CD4-positive, alpha-beta memory T cell (primary cell): Measurements from ENCODE around the gene IGF2BP2. TPM values are rescaled to one million over a fixed set of nuclear protein-coding genes. Genes with fewer than 3 reads are reported as not detected.

ENCODE experiments used
- CTCF ChIA-PET: fragments of 350-600 bp; sonication (Branson Sonifier 250); formaldehyde crosslinking; loops from one replicate; lab custom pipeline; 2021; ENCODE audit warnings: inconsistent platforms; ENCODE audit not compliant: partially characterized antibody; lab: Charles Lee
- POLR2A ChIA-PET: fragments of 350-600 bp; sonication (Branson Sonifier 250); formaldehyde crosslinking; loops from one replicate; lab custom pipeline; 2021; ENCODE audit not compliant: partially characterized antibody; lab: Charles Lee
- DNase-seq, 5 donors: peaks; one replicate each; pipeline versions ENCODE4 v3.0.0 to v3.0.0-alpha.2; 2020 to 2022; ENCODE audit warnings: mixed read lengths in 1 of 5
- H3K27ac ChIP-seq: one replicate; pipeline ENCODE4 v1.7.0; 2013; ENCODE audit warnings: low read depth, low read length
- H3K27me3 ChIP-seq: 2 replicates; pipeline ENCODE4 v1.7.0; 2013; ENCODE audit warnings: mild to moderate bottlenecking, low read length, moderate library complexity; ENCODE audit not compliant: insufficient read depth
- H3K36me3 ChIP-seq: 2 replicates; pipeline ENCODE4 v1.7.0; 2013; ENCODE audit warnings: mild to moderate bottlenecking, low read length, moderate library complexity; ENCODE audit not compliant: insufficient read depth
- H3K4me1 ChIP-seq: 2 replicates; pipeline ENCODE4 v1.7.0; 2013; ENCODE audit warnings: mild to moderate bottlenecking, low read length, moderate library complexity; ENCODE audit not compliant: insufficient read depth
- H3K4me3 ChIP-seq, 2 donors: one replicate each; pipeline ENCODE4 v1.7.0; 2013; ENCODE audit warnings: low read length in 2 of 2, mild to moderate bottlenecking in 1 of 2
- H3K9me3 ChIP-seq, 2 donors: one replicate each; pipeline ENCODE4 v1.7.0; 2013; ENCODE audit warnings: low read length in 2 of 2, control low read depth in 1 of 2; ENCODE audit not compliant: control insufficient read depth in 1 of 2
- H3K27ac Mint-ChIP-seq, 7 donors: one replicate each; pipeline ENCODE4 v1.8.0; 2020 to 2021; ENCODE audit warnings: mixed read lengths in 7 of 7, mild to moderate bottlenecking in 6 of 7, inconsistent platforms in 3 of 7, moderate library complexity in 3 of 7
- H3K27me3 Mint-ChIP-seq, 2 donors: one replicate each; pipeline ENCODE4 v1.8.0; 2020 to 2021; ENCODE audit warnings: mixed read lengths in 2 of 2
- H3K36me3 Mint-ChIP-seq, 2 donors: one replicate each; pipeline ENCODE4 v1.8.0; 2020 to 2021; ENCODE audit warnings: mixed read lengths in 2 of 2, inconsistent platforms in 1 of 2, mild to moderate bottlenecking in 1 of 2
- H3K4me1 Mint-ChIP-seq, 4 donors: one replicate each; pipeline ENCODE4 v1.8.0; 2020 to 2021; ENCODE audit warnings: mixed read lengths in 4 of 4, mild to moderate bottlenecking in 1 of 4
- H3K4me3 Mint-ChIP-seq, 8 donors: one replicate each; pipeline ENCODE4 v1.8.0; 2020 to 2021; ENCODE audit warnings: mixed read lengths in 8 of 8, mild to moderate bottlenecking in 7 of 8, moderate library complexity in 6 of 8, inconsistent platforms in 3 of 8
- H3K9me3 Mint-ChIP-seq, 8 donors: one replicate each; pipeline ENCODE4 v1.8.0; 2020 to 2021; ENCODE audit warnings: mixed read lengths in 8 of 8, mild to moderate bottlenecking in 5 of 8, inconsistent platforms in 3 of 8, moderate library complexity in 1 of 8
- intact Hi-C: fragments of 100-400 bp; cut with micrococcal nuclease; formaldehyde crosslinking; loops from one replicate; pipeline ENCODE4 v1.15.1; 2023
- polyA plus RNA-seq, 2 donors: library from polyadenylated mRNA; unstranded; fragments of 300-500 nt; fragmentation: Illumina TruSeq; gene quantifications; one replicate each; pipeline ENCODE4 v1.2.3, GENCODE V29; 2021
- total RNA-seq, 2 experiments: library from RNA; stranded (reverse); gene quantifications; one replicate each; pipeline ENCODE4 v1.2.3, GENCODE V29; 2021

IGF2BP2 gene
- total and polyA plus RNA-seq, 4 experiments from 2014 or later, result not detected

GRCh38 chr3:185741586-185741985, 83.3 kb downstream of the IGF2BP2 start:
- H3K27ac Mint-ChIP-seq, result no peak overlapping the region
- ChIA-PET CTCF (no interaction called here), POLR2A (no interaction called here)
- Histone ChIP-seq H3K27me3 (no peaks in the 10 kb centered on the region), H3K27ac (no peak overlapping the region), H3K36me3 (no peaks in the 10 kb centered on the region), H3K4me3 (no peak overlapping the region), H3K4me1 (no peaks in the 10 kb centered on the region), H3K9me3 (no peaks in the 10 kb centered on the region)
- no peak overlapping the region for H3K4me3 Mint-ChIP-seq
- H3K36me3 Mint-ChIP-seq, result no peaks in the 10 kb centered on the region
- no peak for DNase-seq
- H3K4me1 Mint-ChIP-seq, result no peaks in the 10 kb centered on the region
- intact Hi-C loops, result no loop called here
- no peaks in the 10 kb centered on the region for H3K9me3 Mint-ChIP-seq
- H3K27me3 Mint-ChIP-seq, result peaks cover 8 to 18% of the 10 kb centered on the region in 2 donors

GRCh38 chr3:185740133-185740532, 84.7 kb downstream of the IGF2BP2 start:
- no peaks in the 10 kb centered on the region for H3K4me1 ChIP-seq

GRCh38 chr3:185739264-185739701, 85.6 kb downstream of the IGF2BP2 start:
- H3K27ac ChIP-seq, result no peak overlapping the region
- DNase-seq, result no peak
- Mint-ChIP-seq H3K27ac (no peak overlapping the region), H3K4me1 (no peaks in the 10 kb centered on the region), H3K27me3 (peaks cover 5 to 13% of the 10 kb centered on the region in 2 donors), H3K9me3 (no peaks in the 10 kb centered on the region), H3K4me3 (no peak overlapping the region), H3K36me3 (no peaks in the 10 kb centered on the region)
- ChIA-PET CTCF (no interaction called here), POLR2A (no interaction called here)
- no peaks in the 10 kb centered on the region for H3K27me3 ChIP-seq
- H3K36me3 ChIP-seq, result no peaks in the 10 kb centered on the region
- no peak overlapping the region for H3K4me3 ChIP-seq
- H3K9me3 ChIP-seq, result no peaks in the 10 kb centered on the region
- H3K4me1 ChIP-seq, result no peaks in the 10 kb centered on the region
- intact Hi-C loops, result no loop called here

More at GRCh38 chr3:185740133-185740532, 84.7 kb downstream of the IGF2BP2 start:
- POLR2A ChIA-PET, result no interaction called here
- H3K9me3 Mint-ChIP-seq, result no peaks in the 10 kb centered on the region
- Histone ChIP-seq H3K27me3 (no peaks in the 10 kb centered on the region), H3K27ac (no peak overlapping the region), H3K4me3 (no peak overlapping the region), H3K9me3 (no peaks in the 10 kb centered on the region), H3K36me3 (no peaks in the 10 kb centered on the region)
- peaks cover 5 to 11% of the 10 kb centered on the region in 2 donors for H3K27me3 Mint-ChIP-seq
- H3K4me3 Mint-ChIP-seq, result no peak overlapping the region
- no peaks in the 10 kb centered on the region for H3K4me1 Mint-ChIP-seq
- no peak overlapping the region for H3K27ac Mint-ChIP-seq
- no peak for DNase-seq
- intact Hi-C loops, result no loop called here
- no peaks in the 10 kb centered on the region for H3K36me3 Mint-ChIP-seq
- CTCF ChIA-PET, result no interaction called here

- peaks cover 5 to 14% of the 10 kb centered on the region in 2 donors for H3K27me3 Mint-ChIP-seq
- CTCF ChIA-PET, result no interaction called here
- H3K27ac ChIP-seq, result no peak overlapping the region
- H3K27me3 ChIP-seq, result no peaks in the 10 kb centered on the region
- no peaks in the 10 kb centered on the region for H3K9me3 ChIP-seq
- no peaks in the 10 kb centered on the region for H3K9me3 Mint-ChIP-seq
- H3K4me1 Mint-ChIP-seq, result no peaks in the 10 kb centered on the region
- intact Hi-C loops, result no loop called here
- POLR2A ChIA-PET, result no interaction called here
- DNase-seq, result no peak
- no peak overlapping the region for H3K27ac Mint-ChIP-seq
- H3K4me1 ChIP-seq, result no peaks in the 10 kb centered on the region
- H3K36me3 Mint-ChIP-seq, result no peaks in the 10 kb centered on the region
- no peaks in the 10 kb centered on the region for H3K36me3 ChIP-seq
- no peak overlapping the region for H3K4me3 ChIP-seq
- no peak overlapping the region for H3K4me3 Mint-ChIP-seq
Observed at GRCh38 chr3:185737740-185738680, 86.8 kb downstream of the IGF2BP2 start.

- Histone ChIP-seq H3K27me3 (no peaks in the 10 kb centered on the region), H3K27ac (no peak overlapping the region), H3K4me1 (no peaks in the 10 kb centered on the region), H3K36me3 (no peaks in the 10 kb centered on the region), H3K9me3 (no peaks in the 10 kb centered on the region), H3K4me3 (no peak overlapping the region)
- ChIA-PET CTCF (no interaction called here), POLR2A (no interaction called here)
- no peaks in the 10 kb centered on the region for H3K9me3 Mint-ChIP-seq
- no peaks in the 10 kb centered on the region for H3K4me1 Mint-ChIP-seq
- H3K36me3 Mint-ChIP-seq, result no peaks in the 10 kb centered on the region
- H3K27ac Mint-ChIP-seq, result no peak overlapping the region
- H3K4me3 Mint-ChIP-seq, result no peak overlapping the region
- H3K27me3 Mint-ChIP-seq, result peaks cover 5 to 21% of the 10 kb centered on the region in 2 donors
- intact Hi-C loops, result no loop called here
- no peak for DNase-seq
Observed at GRCh38 chr3:185737020-185737419, 87.8 kb downstream of the IGF2BP2 start.

GRCh38 chr3:185734725-185735096, 90.1 kb downstream of the IGF2BP2 start:
- DNase-seq, result no peak
- H3K4me1 ChIP-seq, result no peaks in the 10 kb centered on the region
- ChIA-PET CTCF (interaction anchor here (1.7 kb wide), 1 partner anchor 11 kb away, joined by 5 read pairs; no protein-coding TSS in a partner anchor), POLR2A (no interaction called here)
- intact Hi-C loops, result no loop called here
- Mint-ChIP-seq H3K27ac (no peak overlapping the region), H3K4me3 (no peak overlapping the region), H3K9me3 (no peaks in the 10 kb centered on the region), H3K36me3 (no peaks in the 10 kb centered on the region), H3K4me1 (no peaks in the 10 kb centered on the region), H3K27me3 (peaks cover 9 to 19% of the 10 kb centered on the region in 2 donors)
- no peaks in the 10 kb centered on the region for H3K27me3 ChIP-seq
- H3K27ac ChIP-seq, result no peak overlapping the region
- H3K36me3 ChIP-seq, result no peaks in the 10 kb centered on the region
- H3K9me3 ChIP-seq, result no peaks in the 10 kb centered on the region
- no peak overlapping the region for H3K4me3 ChIP-seq

GRCh38 chr3:185733980-185734724, 90.7 kb downstream of the IGF2BP2 start:
- Histone ChIP-seq H3K27ac (no peak overlapping the region), H3K9me3 (no peaks in the 10 kb centered on the region), H3K4me3 (no peak overlapping the region), H3K4me1 (no peaks in the 10 kb centered on the region), H3K36me3 (no peaks in the 10 kb centered on the region), H3K27me3 (no peaks in the 10 kb centered on the region)
- DNase-seq, result no peak
- peaks cover 10 to 19% of the 10 kb centered on the region in 2 donors for H3K27me3 Mint-ChIP-seq
- intact Hi-C loops, result no loop called here
- ChIA-PET POLR2A (no interaction called here), CTCF (interaction anchor here (1.7 kb wide), 1 partner anchor 10 kb away, joined by 5 read pairs; no protein-coding TSS in a partner anchor)
- no peaks in the 10 kb centered on the region for H3K4me1 Mint-ChIP-seq
- H3K4me3 Mint-ChIP-seq, result no peak overlapping the region
- H3K36me3 Mint-ChIP-seq, result no peaks in the 10 kb centered on the region
- H3K27ac Mint-ChIP-seq, result no peak overlapping the region
- H3K9me3 Mint-ChIP-seq, result no peaks in the 10 kb centered on the region
